ENCODE data around the gene CNPPD1.

The CNPPD1 gene

DNA sequence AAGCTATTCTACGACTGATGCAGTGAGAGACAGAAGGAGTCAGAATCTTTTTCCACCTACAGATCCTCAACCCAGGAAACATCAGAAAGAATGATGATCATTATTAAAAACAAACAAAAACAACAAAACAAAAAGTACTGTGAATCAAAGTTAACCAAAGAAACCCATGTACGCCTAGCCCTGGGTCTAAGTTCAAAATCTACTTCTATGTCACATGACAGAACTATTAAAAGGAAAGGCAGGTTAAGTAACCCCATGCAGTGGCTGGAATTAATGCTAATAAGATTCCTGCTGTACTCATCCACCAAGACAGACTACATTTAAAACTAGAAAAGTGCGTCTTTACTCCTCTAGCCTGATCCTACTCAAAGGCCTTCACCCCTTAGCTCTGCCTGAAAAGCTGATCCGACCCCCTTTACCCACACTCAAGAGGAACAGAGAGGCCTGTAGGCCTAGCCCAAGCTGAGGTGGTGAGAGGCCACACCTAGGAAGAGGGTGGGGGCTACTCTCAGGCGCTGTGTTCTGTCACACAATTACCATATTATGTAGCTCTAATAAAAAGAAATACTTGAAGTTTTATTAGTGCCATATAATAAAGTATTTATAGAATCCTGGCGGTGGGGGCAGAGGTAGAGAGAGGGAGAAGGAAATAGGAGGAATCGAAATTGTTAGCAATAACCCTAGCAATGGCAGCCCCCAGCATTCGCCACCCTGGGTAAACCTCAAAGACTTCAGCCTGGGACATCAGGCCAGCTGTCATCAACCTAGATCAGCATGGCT is 53.2 kb downstream of the CNPPD1 start:
- no peak for DNase-seq (ENCODE audit: low read depth in 1 of 2, low spot score in 1 of 2)

DNA sequence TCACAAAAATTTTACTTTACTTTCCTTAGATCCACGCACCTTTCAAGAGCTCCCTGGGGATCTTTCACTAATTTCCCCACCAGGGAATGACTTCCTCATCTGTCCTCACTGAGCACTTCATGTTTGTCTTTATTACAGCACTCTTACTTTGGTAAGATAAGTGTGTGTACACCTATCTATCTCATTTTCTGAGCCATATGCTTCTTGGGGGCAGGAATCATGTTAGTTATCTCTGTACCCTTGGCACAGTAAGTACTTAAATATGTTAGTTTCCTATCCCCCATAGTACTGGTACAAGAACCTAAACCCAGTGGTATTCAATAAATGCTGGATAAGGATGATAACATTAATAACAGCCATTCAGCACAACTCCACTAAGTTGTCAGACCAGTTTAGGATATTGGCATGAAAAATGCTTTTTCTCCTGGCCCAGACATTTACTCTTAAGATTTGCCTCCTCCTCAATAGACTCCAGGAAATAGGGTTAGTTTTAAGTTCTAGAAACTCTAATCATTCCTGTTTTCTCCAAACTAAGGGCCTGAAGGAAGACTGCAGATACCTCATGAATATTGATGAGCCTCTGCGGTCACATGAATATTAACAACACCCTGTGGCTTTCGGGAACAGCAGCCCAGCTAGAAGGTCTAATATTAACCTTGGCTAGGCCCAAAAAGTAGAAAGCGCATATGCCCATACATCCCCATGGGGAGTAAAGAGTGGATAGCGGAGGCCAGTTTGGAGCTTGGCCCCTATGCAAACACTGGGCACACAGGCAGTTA is 54.3 kb downstream of the CNPPD1 start:
- DNase-seq (ENCODE audit: low read depth in 1 of 2, low spot score in 1 of 2) = no peak

Measured in stimulated activated CD4-positive, alpha-beta T cell treated with anti-CD3 and anti-CD28 coated beads, Interleukin-15, amount 100 ng/mL, for 1 hour (primary cell).